ENCODE measurements around the gene ZSWIM1. TPM values are rescaled to one million over a fixed set of nuclear protein-coding genes. Genes with fewer than 3 reads are reported as not detected.

The ZSWIM1 gene
- total RNA-seq, 1 experiment from 2014 or later: 13.0 TPM

DNA sequence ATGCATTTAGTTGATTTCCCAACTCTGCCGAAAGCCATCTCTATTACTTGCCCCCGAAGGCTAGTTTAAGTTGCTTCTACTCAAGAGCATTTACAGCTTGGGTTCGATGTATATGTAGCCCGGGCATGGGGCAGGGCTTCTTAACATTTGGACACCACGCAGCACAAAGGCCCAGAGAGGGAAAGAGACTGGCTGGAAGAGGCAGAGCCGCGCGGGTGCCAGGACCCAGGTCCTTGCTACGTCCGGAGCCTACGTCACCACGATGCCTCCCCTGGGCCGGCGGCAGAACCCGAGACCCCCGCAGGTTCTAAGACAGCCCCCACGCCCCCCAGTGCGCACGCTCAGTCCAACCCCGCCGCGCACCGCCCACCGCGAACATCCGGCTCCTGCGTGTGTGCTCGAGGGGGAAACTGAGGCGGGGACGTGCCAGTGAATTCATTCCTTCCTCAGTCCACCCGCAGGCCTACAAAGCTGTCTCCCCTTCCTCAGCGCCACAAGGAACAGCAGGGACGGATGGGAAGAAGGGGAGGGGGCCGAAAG is 53.1 kb downstream of the ZSWIM1 start:
- H3K36me3 ChIP-seq (ENCODE audit: control insufficient read depth in 1 of 2, insufficient read depth in 2 of 2, low read length in 2 of 2): peaks cover 5 to 14% of the 10 kb centered on the region in 2 experiments
- H3K4me2 ChIP-seq (ENCODE audit: low read length): peak overlapping the region; percentile 87
- no peaks in the 10 kb centered on the region for H3K27me3 ChIP-seq (ENCODE audit: insufficient read depth, low read length)
- H3K9me2 ChIP-seq (ENCODE audit: insufficient read depth): no peaks in the 10 kb centered on the region
- ChIA-PET CTCF (interaction anchor here (0.8 to 2.6 kb wide), 5 partner anchors 11 to 110 kb away, joined by 3 to 30 read pairs (median 4); no protein-coding TSS in a partner anchor), RAD21 (ENCODE audit: low non-redundant PET in 1 of 2, low total read pairs in 2 of 2, uncharacterized antibody in 2 of 2, unreplicated experiment in 2 of 2) (no interaction called here), POLR2A (interaction anchor here (1.0 to 2.6 kb wide), 9 partner anchors 9 to 53 kb away, joined by 3 to 36 read pairs (median 5); partner anchors contain the start of genes ZNF335 and ZSWIM1)
- no peaks in the 10 kb centered on the region for H4K20me1 ChIP-seq (ENCODE audit: insufficient read depth)
- intact Hi-C loops (cut with micrococcal nuclease): loop anchor here (10.0 kb wide), 2 partner anchors 99 to 389 kb away; partner anchors contain the start of genes EPPIN and SNX21
- peak; percentile 47 for ATAC-seq
- H3K79me2 ChIP-seq (ENCODE audit: insufficient read depth, low read length): peaks cover 31% of the 10 kb centered on the region
- BruUV-seq (replicated peaks): no TSS peak
- H2AFZ ChIP-seq (ENCODE audit: low read depth, low read length, poor library complexity, severe bottlenecking): no peak overlapping the region
- H3K4me3 ChIP-seq (replicated peaks in 1 of 2; ENCODE audit: low read depth in 1 of 2, low read length in 2 of 2): peak overlapping the region; percentile 94 to 97
- DNase-seq (ENCODE audit: low read depth, low spot score): peak; percentile 15
- TF ChIP-seq RAD21 (IDR thresholded peaks at IDR 0.05; ENCODE audit: low read depth): no peak
- no peak for TF ChIP-seq FOSL1 (IDR thresholded peaks at IDR 0.05; ENCODE audit: low read depth)
- TF ChIP-seq EZH2phosphoT487 (IDR thresholded peaks at IDR 0.05; ENCODE audit: borderline replicate concordance): no peak
- TF ChIP-seq, protein P1, sequence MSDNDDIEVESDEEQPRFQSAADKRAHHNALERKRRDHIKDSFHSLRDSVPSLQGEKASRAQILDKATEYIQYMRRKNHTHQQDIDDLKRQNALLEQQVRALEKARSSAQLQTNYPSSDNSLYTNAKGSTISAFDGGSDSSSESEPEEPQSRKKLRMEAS (IDR thresholded peaks at IDR 0.05): no peak
- TF ChIP-seq TCF7L2 (IDR thresholded peaks at IDR 0.05; ENCODE audit: borderline replicate concordance, extremely low read depth, insufficient read depth, insufficient read length): peak; percentile 8
- TF ChIP-seq REST (IDR thresholded peaks at IDR 0.05; ENCODE audit: low read depth): no peak
- TF ChIP-seq SP1 (IDR thresholded peaks at IDR 0.05; ENCODE audit: low read depth): no peak
- no peak for TF ChIP-seq POLR2A (IDR thresholded peaks at IDR 0.05; ENCODE audit: borderline replicate concordance, extremely low read depth, insufficient read depth, insufficient read length)
- TF ChIP-seq EGR1 (IDR thresholded peaks at IDR 0.05; ENCODE audit: low read depth): no peak
- peak overlapping the region; percentile 98 for H3K9ac ChIP-seq (ENCODE audit: low read length)
- peaks cover 4 to 32% of the 10 kb centered on the region in 2 experiments; a peak in 3 of 4 replicates for H3K4me1 ChIP-seq (ENCODE audit: control insufficient read depth in 1 of 2, insufficient read depth in 2 of 2, low read length in 2 of 2)
- no peaks in the 10 kb centered on the region for H3K9me3 ChIP-seq (ENCODE audit: control insufficient read depth in 1 of 2, insufficient read depth in 1 of 2, low read depth in 1 of 2, low read length in 2 of 2)
- H3K27ac ChIP-seq (ENCODE audit: low read depth, low read length): peak overlapping the region; percentile 100

Other genes starting within 250 kb of the ZSWIM1 start
- gene WFDC9, start 249.9 kb upstream of the ZSWIM1 start, total RNA-seq (2021; ENCODE audit: unreplicated experiment): not detected
- not detected for gene WFDC11, start 211.0 kb upstream of the ZSWIM1 start, total RNA-seq (2021; ENCODE audit: unreplicated experiment)
- gene WFDC13, start 179.2 kb upstream of the ZSWIM1 start, total RNA-seq (2021; ENCODE audit: unreplicated experiment): not detected
- not detected for gene WFDC10B, start 176.2 kb upstream of the ZSWIM1 start, total RNA-seq (2021; ENCODE audit: unreplicated experiment)
- not detected for gene SPINT4, start 158.9 kb upstream of the ZSWIM1 start, total RNA-seq (2021; ENCODE audit: unreplicated experiment)
- gene WFDC3, start 89.3 kb upstream of the ZSWIM1 start, total RNA-seq (2021; ENCODE audit: unreplicated experiment): 4.7 TPM
- 61.0 TPM for gene DNTTIP1, start 89.3 kb upstream of the ZSWIM1 start, total RNA-seq (2021; ENCODE audit: unreplicated experiment)
- 205 TPM for gene UBE2C, start 68.6 kb upstream of the ZSWIM1 start, total RNA-seq (2021; ENCODE audit: unreplicated experiment)
- gene TNNC2, start 53.9 kb upstream of the ZSWIM1 start, total RNA-seq (2021; ENCODE audit: unreplicated experiment): not detected
- gene SNX21, start 47.4 kb upstream of the ZSWIM1 start, total RNA-seq (2021; ENCODE audit: unreplicated experiment): 11.9 TPM
- 12.2 TPM for gene ACOT8, start 23.8 kb upstream of the ZSWIM1 start, total RNA-seq (2021; ENCODE audit: unreplicated experiment)
- 1.8 TPM for gene ZSWIM3, start 23.6 kb upstream of the ZSWIM1 start, total RNA-seq (2021; ENCODE audit: unreplicated experiment)
- gene SPATA25, start 6.4 kb downstream of the ZSWIM1 start, total RNA-seq (2021; ENCODE audit: unreplicated experiment): 0.42 TPM
- gene NEURL2, start 10.0 kb downstream of the ZSWIM1 start, total RNA-seq (2021; ENCODE audit: unreplicated experiment): 0.96 TPM
- gene CTSA, start 10.1 kb downstream of the ZSWIM1 start, total RNA-seq (2021; ENCODE audit: unreplicated experiment): 109 TPM
- gene PLTP, start 30.9 kb downstream of the ZSWIM1 start, total RNA-seq (2021; ENCODE audit: unreplicated experiment): 4.7 TPM
- gene PCIF1, start 53.5 kb downstream of the ZSWIM1 start, total RNA-seq (2021; ENCODE audit: unreplicated experiment): 31.8 TPM
- gene ZNF335, start 91.0 kb downstream of the ZSWIM1 start, total RNA-seq (2021; ENCODE audit: unreplicated experiment): 20.8 TPM
- 0.32 TPM for gene MMP9, start 127.7 kb downstream of the ZSWIM1 start, total RNA-seq (2021; ENCODE audit: unreplicated experiment)
- 1.9 TPM for gene SLC12A5, start 148.0 kb downstream of the ZSWIM1 start, total RNA-seq (2021; ENCODE audit: unreplicated experiment)
- 31.6 TPM for gene NCOA5, start 208.7 kb downstream of the ZSWIM1 start, total RNA-seq (2021; ENCODE audit: unreplicated experiment)
- gene CD40, start 237.1 kb downstream of the ZSWIM1 start, total RNA-seq (2021; ENCODE audit: unreplicated experiment): 21.3 TPM

All from HCT116 (cell line).